Measurements from ENCODE around the gene OR2L13. TPM values are rescaled to one million over a fixed set of nuclear protein-coding genes. Genes with fewer than 3 reads are reported as not detected.

Gene OR2L13
- total RNA-seq, 6 experiments from 2014 or later: not detected

DNA sequence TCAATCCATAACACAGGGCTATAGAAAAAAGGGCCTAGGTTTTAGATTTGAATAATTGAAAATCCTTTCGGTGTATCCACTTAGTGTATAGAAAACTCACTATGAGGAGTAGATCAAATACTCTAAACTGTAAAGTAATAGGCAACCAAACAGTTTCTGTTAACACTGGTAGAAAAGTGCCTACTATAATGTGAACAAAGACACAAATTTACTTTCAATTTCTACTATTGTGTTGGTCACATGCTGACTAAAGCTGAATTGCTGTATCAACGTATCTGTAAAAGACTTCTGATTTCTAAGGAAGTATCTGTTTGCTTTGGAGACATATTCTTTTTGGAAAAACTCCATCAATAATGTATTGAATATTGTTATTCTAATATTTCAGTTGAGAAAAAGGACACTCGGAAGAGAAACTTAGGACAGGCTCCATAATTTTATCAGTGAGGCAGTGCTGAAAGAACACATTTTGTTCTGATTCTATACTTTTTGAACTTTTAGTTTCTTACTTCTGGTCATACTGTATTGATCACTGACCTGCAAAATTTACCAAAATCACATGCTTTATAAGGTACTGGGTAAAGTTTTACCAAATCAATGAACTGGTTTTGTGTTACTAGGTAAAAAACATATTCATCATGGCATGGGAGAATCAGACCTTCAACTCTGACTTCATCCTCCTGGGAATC is 49.7 kb downstream of the OR2L13 start, which contains the start of gene OR2M5:
Gene OR2M5, plus strand, starts transcription at position 636 of the 686 bp plus-strand sequence. Its CDS starts 0 bp downstream, at position 636.
- peak within 1 kb of the TSS; percentile 22; the same call in 1 of the 2 replicates for H3K27ac Mint-ChIP-seq
- H3K27me3 Mint-ChIP-seq (ENCODE audit: insufficient read depth): no peaks in the 10 kb centered on the region
- H3K9me3 Mint-ChIP-seq: peaks cover 64% of the 10 kb centered on the region
- no peak for DNase-seq
- no peak within 1 kb of the TSS for H3K4me3 Mint-ChIP-seq
- no peaks in the 10 kb centered on the region for H3K36me3 Mint-ChIP-seq (ENCODE audit: low read depth)
- TF ChIP-seq CTCF (IDR thresholded peaks at IDR 0.05): no peak
- no peaks in the 10 kb centered on the region for H3K4me1 Mint-ChIP-seq (ENCODE audit: low read depth)

Other genes starting within 250 kb of the OR2L13 start
- not detected for gene TRIM58, start 238.0 kb upstream of the OR2L13 start, total RNA-seq (2021; fragmentation: NEBNext Ultra II Directional; extraction: Animal tissue kit (Norgen Biotek cat#: 25700))
- gene OR2W3, start 199.6 kb upstream of the OR2L13 start, total RNA-seq (2021; fragmentation: NEBNext Ultra II Directional; extraction: Animal tissue kit (Norgen Biotek cat#: 25700)): not detected
- not detected for gene OR2T8, start 174.9 kb upstream of the OR2L13 start, total RNA-seq (2021; fragmentation: NEBNext Ultra II Directional; extraction: Animal tissue kit (Norgen Biotek cat#: 25700))
- gene OR2AJ1, start 170.3 kb upstream of the OR2L13 start, total RNA-seq (2021; fragmentation: NEBNext Ultra II Directional; extraction: Animal tissue kit (Norgen Biotek cat#: 25700)): not detected
- not detected for gene OR2L8, start 146.3 kb upstream of the OR2L13 start, total RNA-seq (2021; fragmentation: NEBNext Ultra II Directional; extraction: Animal tissue kit (Norgen Biotek cat#: 25700))
- not detected for gene OR2AK2, start 130.0 kb upstream of the OR2L13 start, total RNA-seq (2021; fragmentation: NEBNext Ultra II Directional; extraction: Animal tissue kit (Norgen Biotek cat#: 25700))
- not detected for gene OR2L5, start 81.5 kb upstream of the OR2L13 start, total RNA-seq (2021; fragmentation: NEBNext Ultra II Directional; extraction: Animal tissue kit (Norgen Biotek cat#: 25700))
- under 1 TPM in 1 of 6 experiments, not detected in 5; 0.05 TPM for gene OR2L2, start 65.1 kb upstream of the OR2L13 start, total RNA-seq (2021; fragmentation: NEBNext Ultra II Directional; extraction: Animal tissue kit (Norgen Biotek cat#: 25700))
- not detected for gene OR2L3, start 48.3 kb upstream of the OR2L13 start, total RNA-seq (2021; fragmentation: NEBNext Ultra II Directional; extraction: Animal tissue kit (Norgen Biotek cat#: 25700))
- gene OR2M5, start 50.0 kb downstream of the OR2L13 start, total RNA-seq (2021; fragmentation: NEBNext Ultra II Directional; extraction: Animal tissue kit (Norgen Biotek cat#: 25700)): not detected
- gene OR2M2, start 79.6 kb downstream of the OR2L13 start, total RNA-seq (2021; fragmentation: NEBNext Ultra II Directional; extraction: Animal tissue kit (Norgen Biotek cat#: 25700)): not detected
- under 1 TPM in 3 of 6 experiments, not detected in 3; 0.03 to 0.05 (median 0.05) TPM for gene OR2M3, start 102.1 kb downstream of the OR2L13 start, total RNA-seq (2021; fragmentation: NEBNext Ultra II Directional; extraction: Animal tissue kit (Norgen Biotek cat#: 25700))
- under 1 TPM in 3 of 6 experiments, not detected in 3; 0.05 to 0.09 (median 0.07) TPM for gene OR2M4, start 136.2 kb downstream of the OR2L13 start, total RNA-seq (2021; fragmentation: NEBNext Ultra II Directional; extraction: Animal tissue kit (Norgen Biotek cat#: 25700))
- under 1 TPM in 1 of 6 experiments, not detected in 5; 0.16 TPM for gene OR2T33, start 182.8 kb downstream of the OR2L13 start, total RNA-seq (2021; fragmentation: NEBNext Ultra II Directional; extraction: Animal tissue kit (Norgen Biotek cat#: 25700))
- not detected for gene OR2T12, start 208.2 kb downstream of the OR2L13 start, total RNA-seq (2021; fragmentation: NEBNext Ultra II Directional; extraction: Animal tissue kit (Norgen Biotek cat#: 25700))
- gene OR2M7, start 229.4 kb downstream of the OR2L13 start, total RNA-seq (2021; fragmentation: NEBNext Ultra II Directional; extraction: Animal tissue kit (Norgen Biotek cat#: 25700)): not detected

All from HFFc6 (cell line).